Measurements from ENCODE around the gene ERBB4.

DNA sequence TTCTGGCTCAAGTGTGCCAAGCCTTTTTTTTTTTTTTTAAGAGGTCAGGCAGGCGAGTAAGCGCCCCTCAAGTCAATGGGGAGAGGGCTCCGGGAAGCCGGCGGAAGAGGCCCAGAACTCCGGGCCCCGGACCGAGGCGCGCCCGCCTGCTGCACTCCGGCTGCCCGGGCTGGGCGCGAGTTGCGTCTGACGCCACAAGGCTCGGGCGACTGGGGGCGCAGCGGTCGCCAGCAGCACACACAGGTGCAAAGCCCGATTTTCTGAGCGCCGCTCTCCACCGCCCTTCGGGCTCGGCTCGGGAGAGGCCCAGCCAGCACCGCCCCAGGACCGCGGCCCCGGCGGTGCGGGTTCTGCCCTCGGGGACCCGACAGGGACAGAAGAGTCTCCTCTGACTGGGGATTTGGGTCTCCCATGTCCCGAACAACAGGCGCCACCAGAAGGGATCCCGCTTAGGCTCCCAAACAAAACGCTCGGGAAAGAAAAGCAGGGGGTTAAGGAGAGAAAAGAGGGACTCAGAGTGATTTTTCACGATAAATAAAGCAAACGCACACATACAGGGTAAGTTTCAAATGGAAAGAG is 787 bp downstream of the ERBB4 start:
- TF ChIP-seq ZFP30 (CRISPR knock-in tag; IDR thresholded peaks at IDR 0.05), result no peak
- no peak for TF ChIP-seq GLIS3 (CRISPR knock-in tag; IDR thresholded peaks at IDR 0.05)
- TF ChIP-seq, protein P1, sequence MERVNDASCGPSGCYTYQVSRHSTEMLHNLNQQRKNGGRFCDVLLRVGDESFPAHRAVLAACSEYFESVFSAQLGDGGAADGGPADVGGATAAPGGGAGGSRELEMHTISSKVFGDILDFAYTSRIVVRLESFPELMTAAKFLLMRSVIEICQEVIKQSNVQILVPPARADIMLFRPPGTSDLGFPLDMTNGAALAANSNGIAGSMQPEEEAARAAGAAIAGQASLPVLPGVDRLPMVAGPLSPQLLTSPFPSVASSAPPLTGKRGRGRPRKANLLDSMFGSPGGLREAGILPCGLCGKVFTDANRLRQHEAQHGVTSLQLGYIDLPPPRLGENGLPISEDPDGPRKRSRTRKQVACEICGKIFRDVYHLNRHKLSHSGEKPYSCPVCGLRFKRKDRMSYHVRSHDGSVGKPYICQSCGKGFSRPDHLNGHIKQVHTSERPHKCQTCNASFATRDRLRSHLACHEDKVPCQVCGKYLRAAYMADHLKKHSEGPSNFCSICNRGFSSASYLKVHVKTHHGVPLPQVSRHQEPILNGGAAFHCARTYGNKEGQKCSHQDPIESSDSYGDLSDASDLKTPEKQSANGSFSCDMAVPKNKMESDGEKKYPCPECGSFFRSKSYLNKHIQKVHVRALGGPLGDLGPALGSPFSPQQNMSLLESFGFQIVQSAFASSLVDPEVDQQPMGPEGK (CRISPR knock-in tag; IDR thresholded peaks at IDR 0.05; ENCODE audit: borderline replicate concordance), result no peak
- TF ChIP-seq RARB (CRISPR knock-in tag; IDR thresholded peaks at IDR 0.05), result no peak
- TF ChIP-seq ZFP3 (CRISPR knock-in tag; IDR thresholded peaks at IDR 0.05), result no peak
- no peak for TF ChIP-seq PPARA (CRISPR knock-in tag; IDR thresholded peaks at IDR 0.05; ENCODE audit: borderline replicate concordance)
- TF ChIP-seq, protein P2, sequence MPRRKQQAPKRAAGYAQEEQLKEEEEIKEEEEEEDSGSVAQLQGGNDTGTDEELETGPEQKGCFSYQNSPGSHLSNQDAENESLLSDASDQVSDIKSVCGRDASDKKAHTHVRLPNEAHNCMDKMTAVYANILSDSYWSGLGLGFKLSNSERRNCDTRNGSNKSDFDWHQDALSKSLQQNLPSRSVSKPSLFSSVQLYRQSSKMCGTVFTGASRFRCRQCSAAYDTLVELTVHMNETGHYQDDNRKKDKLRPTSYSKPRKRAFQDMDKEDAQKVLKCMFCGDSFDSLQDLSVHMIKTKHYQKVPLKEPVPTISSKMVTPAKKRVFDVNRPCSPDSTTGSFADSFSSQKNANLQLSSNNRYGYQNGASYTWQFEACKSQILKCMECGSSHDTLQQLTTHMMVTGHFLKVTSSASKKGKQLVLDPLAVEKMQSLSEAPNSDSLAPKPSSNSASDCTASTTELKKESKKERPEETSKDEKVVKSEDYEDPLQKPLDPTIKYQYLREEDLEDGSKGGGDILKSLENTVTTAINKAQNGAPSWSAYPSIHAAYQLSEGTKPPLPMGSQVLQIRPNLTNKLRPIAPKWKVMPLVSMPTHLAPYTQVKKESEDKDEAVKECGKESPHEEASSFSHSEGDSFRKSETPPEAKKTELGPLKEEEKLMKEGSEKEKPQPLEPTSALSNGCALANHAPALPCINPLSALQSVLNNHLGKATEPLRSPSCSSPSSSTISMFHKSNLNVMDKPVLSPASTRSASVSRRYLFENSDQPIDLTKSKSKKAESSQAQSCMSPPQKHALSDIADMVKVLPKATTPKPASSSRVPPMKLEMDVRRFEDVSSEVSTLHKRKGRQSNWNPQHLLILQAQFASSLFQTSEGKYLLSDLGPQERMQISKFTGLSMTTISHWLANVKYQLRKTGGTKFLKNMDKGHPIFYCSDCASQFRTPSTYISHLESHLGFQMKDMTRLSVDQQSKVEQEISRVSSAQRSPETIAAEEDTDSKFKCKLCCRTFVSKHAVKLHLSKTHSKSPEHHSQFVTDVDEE (CRISPR knock-in tag; IDR thresholded peaks at IDR 0.05), result no peak
- TF ChIP-seq, protein P3, sequence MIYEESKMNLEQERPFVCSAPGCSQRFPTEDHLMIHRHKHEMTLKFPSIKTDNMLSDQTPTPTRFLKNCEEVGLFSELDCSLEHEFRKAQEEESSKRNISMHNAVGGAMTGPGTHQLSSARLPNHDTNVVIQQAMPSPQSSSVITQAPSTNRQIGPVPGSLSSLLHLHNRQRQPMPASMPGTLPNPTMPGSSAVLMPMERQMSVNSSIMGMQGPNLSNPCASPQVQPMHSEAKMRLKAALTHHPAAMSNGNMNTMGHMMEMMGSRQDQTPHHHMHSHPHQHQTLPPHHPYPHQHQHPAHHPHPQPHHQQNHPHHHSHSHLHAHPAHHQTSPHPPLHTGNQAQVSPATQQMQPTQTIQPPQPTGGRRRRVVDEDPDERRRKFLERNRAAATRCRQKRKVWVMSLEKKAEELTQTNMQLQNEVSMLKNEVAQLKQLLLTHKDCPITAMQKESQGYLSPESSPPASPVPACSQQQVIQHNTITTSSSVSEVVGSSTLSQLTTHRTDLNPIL (CRISPR knock-in tag; IDR thresholded peaks at IDR 0.05; ENCODE audit: low read depth), result no peak
- no peak for TF ChIP-seq BACH2 (CRISPR knock-in tag; IDR thresholded peaks at IDR 0.05; ENCODE audit: borderline replicate concordance)
- no peak for TF ChIP-seq TOX (CRISPR knock-in tag; IDR thresholded peaks at IDR 0.05; ENCODE audit: borderline replicate concordance)
- TF ChIP-seq, protein P4, sequence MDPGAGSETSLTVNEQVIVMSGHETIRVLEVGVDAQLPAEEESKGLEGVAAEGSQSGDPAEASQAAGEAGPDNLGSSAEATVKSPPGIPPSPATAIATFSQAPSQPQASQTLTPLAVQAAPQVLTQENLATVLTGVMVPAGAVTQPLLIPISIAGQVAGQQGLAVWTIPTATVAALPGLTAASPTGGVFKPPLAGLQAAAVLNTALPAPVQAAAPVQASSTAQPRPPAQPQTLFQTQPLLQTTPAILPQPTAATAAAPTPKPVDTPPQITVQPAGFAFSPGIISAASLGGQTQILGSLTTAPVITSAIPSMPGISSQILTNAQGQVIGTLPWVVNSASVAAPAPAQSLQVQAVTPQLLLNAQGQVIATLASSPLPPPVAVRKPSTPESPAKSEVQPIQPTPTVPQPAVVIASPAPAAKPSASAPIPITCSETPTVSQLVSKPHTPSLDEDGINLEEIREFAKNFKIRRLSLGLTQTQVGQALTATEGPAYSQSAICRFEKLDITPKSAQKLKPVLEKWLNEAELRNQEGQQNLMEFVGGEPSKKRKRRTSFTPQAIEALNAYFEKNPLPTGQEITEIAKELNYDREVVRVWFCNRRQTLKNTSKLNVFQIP (CRISPR knock-in tag; IDR thresholded peaks at IDR 0.05; ENCODE audit: borderline replicate concordance, low read depth), result no peak
- no peak for TF ChIP-seq ZNF8 (CRISPR knock-in tag; IDR thresholded peaks at IDR 0.05)

All from SK-N-SH treated with all-trans-retinoic acid at 6 μM for 48 hours (cell line).